Liver (tissue), 3 donors: ENCODE measurements around the gene CREB3L2.

Experiments
- FOXA1 ChIP-seq: IDR thresholded peaks from 2 replicates; pipeline ENCODE4 v1.6.1; 2016; ENCODE audit warnings: antibody characterized with exemption
- JUND ChIP-seq, 2 donors: IDR thresholded peaks; 2 replicates each; pipeline ENCODE4 v1.6.1; 2016; ENCODE audit warnings: antibody characterized with exemption in 2 of 2
- SP1 ChIP-seq: IDR thresholded peaks from 2 replicates; pipeline ENCODE4 v1.6.1; 2018; ENCODE audit warnings: antibody characterized with exemption, mild to moderate bottlenecking
- TAF1 ChIP-seq: conservative IDR thresholded peaks from 2 replicates; pipeline ENCODE4 v1.6.1; 2016; ENCODE audit warnings: antibody characterized with exemption, mild to moderate bottlenecking
- ZBTB33 ChIP-seq: IDR thresholded peaks from 2 replicates; pipeline ENCODE4 v1.6.1; 2016; ENCODE audit warnings: antibody characterized with exemption
- TF ChIP-seq, protein P1 (sequence below): fragments of 150-350 bp; IDR thresholded peaks from 2 replicates; pipeline ENCODE4 v1.5.1; 2017; ENCODE audit warnings: improper control_type of control experiment, low read depth, low read length; ENCODE audit not compliant: missing input control
- donor health status: healthy.
- donor health status: healthy.

- TF ChIP-seq, protein P1, sequence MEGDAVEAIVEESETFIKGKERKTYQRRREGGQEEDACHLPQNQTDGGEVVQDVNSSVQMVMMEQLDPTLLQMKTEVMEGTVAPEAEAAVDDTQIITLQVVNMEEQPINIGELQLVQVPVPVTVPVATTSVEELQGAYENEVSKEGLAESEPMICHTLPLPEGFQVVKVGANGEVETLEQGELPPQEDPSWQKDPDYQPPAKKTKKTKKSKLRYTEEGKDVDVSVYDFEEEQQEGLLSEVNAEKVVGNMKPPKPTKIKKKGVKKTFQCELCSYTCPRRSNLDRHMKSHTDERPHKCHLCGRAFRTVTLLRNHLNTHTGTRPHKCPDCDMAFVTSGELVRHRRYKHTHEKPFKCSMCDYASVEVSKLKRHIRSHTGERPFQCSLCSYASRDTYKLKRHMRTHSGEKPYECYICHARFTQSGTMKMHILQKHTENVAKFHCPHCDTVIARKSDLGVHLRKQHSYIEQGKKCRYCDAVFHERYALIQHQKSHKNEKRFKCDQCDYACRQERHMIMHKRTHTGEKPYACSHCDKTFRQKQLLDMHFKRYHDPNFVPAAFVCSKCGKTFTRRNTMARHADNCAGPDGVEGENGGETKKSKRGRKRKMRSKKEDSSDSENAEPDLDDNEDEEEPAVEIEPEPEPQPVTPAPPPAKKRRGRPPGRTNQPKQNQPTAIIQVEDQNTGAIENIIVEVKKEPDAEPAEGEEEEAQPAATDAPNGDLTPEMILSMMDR: no peak
- TF ChIP-seq TAF1 (no peak), ZBTB33 (no peak), FOXA1 (no peak), SP1 (no peak), JUND (IDR thresholded peaks at IDR 0.05) (no peak)
Measured at GRCh38 chr7:137832382-137832781, 169.5 kb downstream of the CREB3L2 start.
